ENCODE data around the gene DIRAS3.
"Not testable (repeated sequence)": the region's sequence is repeated elsewhere in the genome, so short reads cannot be mapped to it uniquely, and the experiment has no call there.

Gene DIRAS3, protein sequence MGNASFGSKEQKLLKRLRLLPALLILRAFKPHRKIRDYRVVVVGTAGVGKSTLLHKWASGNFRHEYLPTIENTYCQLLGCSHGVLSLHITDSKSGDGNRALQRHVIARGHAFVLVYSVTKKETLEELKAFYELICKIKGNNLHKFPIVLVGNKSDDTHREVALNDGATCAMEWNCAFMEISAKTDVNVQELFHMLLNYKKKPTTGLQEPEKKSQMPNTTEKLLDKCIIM

GRCh38 chr1:68049941-68050878 lies at the start of gene DIRAS3:
TSS of gene DIRAS3 (minus strand) at chr1:68050627. CDS start at chr1:68047297, 3,330 bp downstream.
- no peak for DNase-seq

GRCh38 chr1:68093737-68094136 lies 43.3 kb upstream of the DIRAS3 start:
- no peak for DNase-seq

GRCh38 chr1:68087184-68087583 lies 36.8 kb upstream of the DIRAS3 start:
- DNase-seq, result no peak

DNA sequence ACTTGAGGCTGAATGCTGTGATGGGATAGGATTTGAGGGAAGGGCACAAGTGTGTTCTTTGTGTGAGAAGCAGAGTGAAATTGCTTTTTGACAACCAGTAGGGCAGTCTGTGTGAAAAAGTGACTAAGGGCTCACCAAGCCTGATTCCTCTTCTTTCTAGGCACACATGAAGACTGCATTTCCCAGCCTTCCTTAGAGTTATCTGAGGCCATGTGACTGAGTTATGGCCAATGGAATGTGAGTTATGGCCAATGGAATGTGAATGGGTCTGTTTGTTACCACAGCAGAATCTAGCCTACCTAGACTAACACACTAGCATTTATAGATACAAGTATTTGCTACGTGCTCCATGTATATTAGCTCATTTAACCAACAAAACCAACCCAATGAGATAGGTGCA lies 35.3 kb upstream of the DIRAS3 start:
- DNase-seq, result no peak

DNA sequence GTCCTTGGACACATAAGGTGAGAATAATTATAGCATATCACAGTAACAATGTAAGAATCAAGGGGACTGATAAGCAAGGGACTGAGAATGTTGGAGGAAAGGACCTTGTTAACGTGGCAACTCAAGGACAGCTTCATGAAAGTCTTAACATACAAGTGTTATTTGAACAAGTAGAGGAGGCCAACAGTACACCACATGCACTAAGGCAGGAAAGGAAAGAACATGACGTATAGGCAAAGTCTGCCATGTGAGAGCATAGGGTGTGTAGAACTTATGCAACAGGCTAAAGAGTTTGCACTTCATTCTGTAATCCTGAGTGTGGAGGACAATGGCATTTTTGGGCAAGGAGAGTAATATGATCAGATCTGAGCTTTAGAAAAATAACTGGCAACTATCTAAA lies 33.3 kb upstream of the DIRAS3 start:
- DNase-seq, result no peak

GRCh38 chr1:68081775-68082283 lies 31.4 kb upstream of the DIRAS3 start:
- DNase-seq, result no peak

GRCh38 chr1:68078647-68079046 lies 28.2 kb upstream of the DIRAS3 start:
- DNase-seq, result no peak

DNA sequence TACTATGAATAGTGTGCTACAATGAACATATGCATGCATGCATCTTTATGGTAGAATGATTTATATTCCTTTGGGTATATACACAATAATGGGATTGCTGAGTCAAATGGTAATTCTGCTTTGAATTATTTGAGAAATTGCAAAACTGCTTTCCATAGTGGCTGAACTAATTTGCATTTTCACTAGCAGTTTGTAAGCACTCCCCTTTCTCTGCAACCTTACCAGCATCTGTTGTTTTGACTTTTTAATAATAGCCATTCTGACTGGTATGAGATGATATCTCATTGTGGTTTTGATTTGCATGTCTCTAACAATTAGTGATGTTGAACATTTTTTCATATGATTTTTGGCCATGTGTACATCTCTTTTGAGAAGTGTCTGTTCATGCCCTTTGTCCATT lies 24.0 kb upstream of the DIRAS3 start:
- DNase-seq, result no peak

GRCh38 chr1:68065766-68066165 lies 15.3 kb upstream of the DIRAS3 start:
- DNase-seq, result no peak

GRCh38 chr1:68058053-68058452 lies 7.6 kb upstream of the DIRAS3 start:
- DNase-seq, result not testable (repeated sequence)

DNA sequence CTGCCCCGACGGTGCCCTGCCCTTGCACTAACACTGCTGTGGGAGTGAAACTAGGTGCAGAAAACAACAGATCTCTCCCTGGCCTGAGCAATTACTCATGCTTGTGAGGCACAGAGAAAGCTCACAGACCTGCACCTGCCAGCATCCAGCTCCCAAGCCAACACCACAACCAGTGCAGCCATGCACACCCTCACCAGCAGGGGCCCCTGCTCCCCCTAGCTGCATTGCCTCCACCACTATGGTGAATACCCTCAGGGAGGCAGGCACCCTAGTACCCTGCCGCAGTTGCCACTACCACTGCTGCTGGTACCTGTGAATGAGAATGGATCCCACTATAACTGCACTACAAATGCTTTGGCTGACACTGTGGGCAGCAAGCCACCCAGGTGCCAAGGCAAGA lies 7.1 kb upstream of the DIRAS3 start:
- DNase-seq, result no peak

DNA sequence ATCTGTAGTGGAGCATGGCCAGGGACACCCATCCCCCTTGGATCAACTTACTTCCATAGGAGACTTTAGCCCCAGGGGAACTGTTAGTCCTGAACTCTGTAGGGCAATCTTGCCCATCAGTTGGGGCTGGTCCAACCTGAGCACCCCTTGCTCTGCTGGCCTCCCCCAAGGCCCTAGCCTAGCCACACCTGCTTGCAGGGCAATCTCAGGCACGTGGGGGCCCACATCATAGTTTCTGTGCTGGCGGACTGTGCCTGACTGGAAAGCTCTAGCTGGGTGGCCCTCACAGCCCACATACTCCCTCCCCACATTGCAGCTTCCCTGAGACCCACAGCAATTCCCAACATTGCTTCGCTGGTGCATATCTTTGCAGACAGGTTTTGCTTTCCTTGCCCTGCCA lies 6.6 kb upstream of the DIRAS3 start:
- DNase-seq, result no peak

GRCh38 chr1:68051475-68051874 lies 1.0 kb upstream of the DIRAS3 start:
- DNase-seq, result no peak

GRCh38 chr1:68047659-68048026 lies 2.8 kb downstream of the DIRAS3 start:
- DNase-seq, result no peak

DNA sequence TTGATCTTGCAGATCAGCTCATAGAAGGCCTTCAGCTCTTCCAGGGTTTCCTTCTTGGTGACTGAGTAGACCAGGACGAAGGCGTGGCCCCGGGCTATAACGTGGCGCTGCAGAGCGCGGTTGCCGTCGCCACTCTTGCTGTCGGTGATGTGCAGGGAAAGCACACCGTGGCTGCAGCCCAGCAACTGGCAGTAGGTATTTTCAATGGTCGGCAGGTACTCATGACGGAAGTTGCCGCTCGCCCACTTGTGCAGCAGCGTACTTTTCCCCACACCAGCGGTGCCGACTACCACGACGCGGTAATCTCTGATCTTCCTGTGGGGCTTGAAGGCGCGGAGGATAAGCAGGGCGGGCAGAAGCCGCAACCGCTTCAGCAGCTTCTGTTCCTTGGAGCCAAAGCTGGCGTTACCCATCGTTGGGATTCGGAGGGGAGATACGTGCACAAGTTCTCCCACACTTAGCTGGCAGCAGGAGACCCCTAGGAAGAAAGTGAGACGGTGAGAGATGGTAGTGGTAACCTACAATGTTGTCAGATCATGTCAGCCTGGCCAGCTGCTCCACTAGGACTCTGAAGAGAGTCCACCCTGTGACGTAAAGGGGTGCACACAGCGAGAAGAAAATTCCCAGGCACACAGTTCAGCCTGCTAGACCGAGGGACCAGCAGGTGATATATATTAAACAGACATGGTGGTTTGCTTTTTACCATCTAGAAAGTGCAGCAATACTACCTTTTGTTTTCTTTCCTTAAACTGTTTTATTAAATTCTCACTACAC lies 3.4 kb downstream of the DIRAS3 start:
- no peak for DNase-seq

- no peak for DNase-seq
These were observed 4.0 kb downstream of the DIRAS3 start for GRCh38 chr1:68046423-68046822.

DNA sequence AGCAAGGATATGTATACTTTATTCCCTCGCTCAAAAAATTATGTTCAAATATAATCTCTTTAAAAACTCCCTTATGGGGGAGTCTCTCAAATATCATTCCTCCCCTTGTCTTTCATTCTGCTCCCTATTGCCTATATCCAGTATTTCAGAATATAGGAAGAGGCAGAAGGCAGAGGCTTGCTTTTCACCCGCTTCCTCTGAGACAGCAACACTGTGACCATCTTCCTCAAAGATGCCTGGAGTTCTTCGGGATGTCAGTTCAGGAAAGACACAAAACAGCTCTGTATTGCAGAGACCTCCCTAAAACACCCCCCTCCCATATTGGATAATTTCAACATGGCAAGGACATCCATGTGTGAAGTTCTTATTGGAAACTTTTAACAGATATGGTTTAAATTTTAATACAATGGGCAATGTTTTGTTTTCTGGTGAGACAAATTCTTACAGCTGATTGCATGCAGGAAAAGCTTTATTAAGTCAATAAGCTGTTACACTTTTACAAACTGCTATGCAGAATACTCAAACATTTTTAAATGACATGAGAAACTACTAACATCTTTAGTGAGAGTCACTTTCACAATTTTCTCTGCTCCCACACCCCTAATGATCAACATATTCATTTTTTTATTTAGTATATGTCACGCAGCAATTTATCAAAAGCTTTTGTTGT lies 4.8 kb downstream of the DIRAS3 start:
- no peak for DNase-seq

DNA sequence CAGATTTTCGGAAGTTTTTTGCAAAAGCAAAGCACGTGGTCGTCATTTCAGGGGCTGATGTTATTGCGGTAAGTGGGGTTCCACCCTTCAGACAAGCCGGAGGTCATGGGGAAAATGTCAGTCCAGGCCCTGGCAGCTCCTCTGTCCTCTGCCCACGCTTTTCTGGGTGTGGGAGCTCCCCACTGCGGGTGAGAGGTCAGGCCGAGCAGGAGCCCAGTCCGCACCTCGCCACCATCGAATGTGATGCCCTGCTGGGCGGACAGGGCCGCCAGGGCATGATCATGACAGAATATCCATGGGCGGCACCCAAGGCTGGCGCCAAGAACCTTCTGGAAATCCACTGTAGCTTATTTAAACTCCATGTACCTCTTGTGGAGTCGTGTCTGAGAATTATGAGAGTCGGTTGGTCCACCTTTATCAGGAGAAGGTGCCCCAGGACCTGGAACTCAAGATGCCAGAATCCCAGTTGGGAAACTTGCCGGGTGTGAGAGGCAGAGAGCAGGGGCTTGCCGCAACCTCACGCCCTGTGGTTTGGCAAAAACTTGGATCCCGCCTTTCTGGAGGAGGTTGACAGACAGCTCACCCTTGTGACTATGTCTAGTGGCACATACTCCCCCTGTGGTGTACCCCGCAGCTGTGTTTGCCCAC lies 6.9 kb downstream of the DIRAS3 start:
- no peak for DNase-seq

DNA sequence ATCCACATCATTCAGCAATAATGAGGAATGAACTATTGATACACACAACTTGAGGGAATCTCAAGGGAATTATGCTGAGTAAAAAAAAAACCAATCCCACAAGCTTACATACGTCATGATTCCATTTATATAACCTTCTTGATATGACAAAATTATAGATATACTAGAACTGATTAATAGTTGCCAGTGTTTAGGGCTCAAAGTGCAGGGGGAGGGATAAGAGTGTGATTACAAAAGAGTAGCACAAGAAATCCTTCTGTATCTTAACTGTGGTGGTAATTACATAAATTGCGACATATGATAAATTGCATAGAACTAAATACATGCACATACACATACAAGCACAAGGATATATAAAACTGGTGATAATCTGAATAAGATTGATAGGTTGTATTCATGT lies 13.5 kb downstream of the DIRAS3 start:
- DNase-seq, result no peak

DNA sequence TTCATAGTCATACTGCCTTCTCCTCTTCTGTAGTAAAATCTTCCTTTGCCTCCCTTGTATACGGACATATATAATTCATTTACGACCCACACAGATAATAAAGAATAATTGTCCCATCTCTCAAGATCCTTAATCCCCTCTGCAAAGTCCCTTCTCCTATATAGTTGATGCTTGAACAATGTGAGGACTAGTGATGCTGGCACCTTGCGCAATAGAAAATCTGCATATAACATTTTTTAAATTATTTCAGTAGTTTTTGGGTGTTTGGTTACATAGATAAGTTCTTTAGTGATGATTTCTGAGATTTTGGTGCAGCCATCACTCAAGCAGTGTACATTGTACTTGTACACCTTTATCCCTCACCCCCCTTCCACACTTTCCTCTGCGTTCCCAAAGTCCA lies 21.0 kb downstream of the DIRAS3 start:
- no peak for DNase-seq

DNA sequence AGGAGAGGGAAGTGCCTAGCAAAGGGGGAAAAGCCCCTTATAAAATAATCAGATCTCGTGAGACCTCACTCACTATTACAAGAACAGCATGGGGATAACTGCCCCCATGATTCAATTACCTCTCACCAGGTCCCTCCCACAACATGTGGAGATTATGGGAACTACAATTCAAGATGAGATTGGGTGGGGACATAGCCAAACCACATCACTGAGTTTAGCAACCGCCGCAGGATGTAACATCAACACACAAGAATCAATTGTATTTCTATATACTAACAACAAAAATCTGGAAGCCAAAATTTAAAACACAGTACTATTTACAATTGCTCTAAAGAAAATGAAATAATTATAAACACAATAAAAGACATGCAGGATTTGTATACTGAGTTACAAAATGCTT lies 21.9 kb downstream of the DIRAS3 start:
- no peak for DNase-seq

GRCh38 chr1:68024635-68025338 lies 25.6 kb downstream of the DIRAS3 start:
- no peak for DNase-seq
